Sigmoid colon (tissue), 4 donors: ENCODE measurements around the gene FZR1.

Experiments
- CTCF ChIP-seq, 4 experiments: fragments of 450-650 bp in 3 of 4; fragments of 200-600 bp in 1 of 4; IDR thresholded peaks; one replicate each; pipeline ENCODE4 v1.5.1; 2016 to 2019; ENCODE audit warnings: antibody characterized with exemption in 4 of 4, mild to moderate bottlenecking in 3 of 4, moderate library complexity in 2 of 4
- EP300 ChIP-seq, 4 donors: sonication (generic); formaldehyde crosslinking; IDR thresholded peaks; one replicate each; pipeline ENCODE4 v1.6.1; 2017; ENCODE audit warnings: antibody characterized with exemption in 4 of 4
- POLR2A ChIP-seq, 2 donors: fragments of 450-650 bp; IDR thresholded peaks; one replicate each; pipeline ENCODE4 v1.6.1; 2016; ENCODE audit warnings: antibody characterized with exemption in 2 of 2, mild to moderate bottlenecking in 2 of 2, moderate library complexity in 2 of 2
- POLR2AphosphoS5 ChIP-seq, 4 donors: sonication (generic); formaldehyde crosslinking; IDR thresholded peaks; one replicate each; pipeline ENCODE4 v1.6.1; 2017; ENCODE audit warnings: antibody characterized with exemption in 4 of 4

DNA sequence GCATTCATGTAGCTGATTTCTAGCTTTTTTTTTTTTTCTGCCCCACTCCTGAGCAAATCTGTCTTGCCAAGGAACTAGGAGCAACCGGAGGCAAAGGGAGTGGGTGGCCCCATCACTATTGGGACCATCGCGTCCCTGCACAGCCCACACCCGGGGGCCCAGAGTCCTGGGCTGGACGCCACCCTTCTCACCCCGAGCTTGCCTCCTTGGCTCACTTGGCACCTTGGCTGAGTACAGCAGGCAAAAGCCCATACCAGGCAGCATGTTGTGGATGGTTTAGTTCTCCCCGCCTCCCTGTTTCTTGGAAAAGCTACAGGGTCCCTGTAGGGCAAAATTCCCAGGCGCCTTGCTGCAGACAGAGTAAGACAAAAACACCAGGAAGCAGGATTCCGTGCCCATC is 39.5 kb upstream of the FZR1 start:
- TF ChIP-seq CTCF (IDR thresholded peaks at IDR 0.05) (no peak), POLR2AphosphoS5 (IDR thresholded peaks at IDR 0.05) (peak; percentile 21 to 41 (median 29)), POLR2A (IDR thresholded peaks at IDR 0.05) (no peak), EP300 (IDR thresholded peaks at IDR 0.05) (no peak)
